K562 (cell line): ENCODE data around the gene PTCD3. TPM values are rescaled to one million over a fixed set of nuclear protein-coding genes. Genes with fewer than 3 reads are reported as not detected.

Source experiments
- CREM ChIP-seq: IDR thresholded peaks from 2 replicates; pipeline ENCODE4 v1.6.1; 2014; ENCODE audit warnings: antibody characterized with exemption, low read depth
- EGR1 ChIP-seq: fragments of 450-650 bp; conservative IDR thresholded peaks from 2 replicates; pipeline ENCODE4 v1.6.1; 2017; ENCODE audit warnings: mild to moderate bottlenecking
- ETV5 ChIP-seq: sonication (generic); formaldehyde crosslinking; IDR thresholded peaks from 2 replicates; pipeline ENCODE4 v1.4.0; 2020; ENCODE audit warnings: low read depth, mild to moderate bottlenecking, missing genetic modification reagents
- HDAC2 ChIP-seq: fragments of 450-650 bp; IDR thresholded peaks from 2 replicates; pipeline ENCODE4 v1.6.1; 2016; ENCODE audit warnings: mild to moderate bottlenecking
- HMG20A ChIP-seq: fragments of 450-650 bp; formaldehyde crosslinking; conservative IDR thresholded peaks from 2 replicates; pipeline ENCODE4 v1.4.0; 2020; ENCODE audit warnings: mild to moderate bottlenecking, mixed read lengths
- JUND ChIP-seq, 2 experiments: IDR thresholded peaks; 2 replicates in 1 of 2; 3 replicates in 1 of 2; pipeline ENCODE4 v1.6.1; 2011; ENCODE audit warnings: borderline replicate concordance in 2 of 2, low read depth in 2 of 2, low read length in 2 of 2, improper control_type of control experiment in 1 of 2, missing biosample characterization in 1 of 2, missing genetic modification characterization in 1 of 2, missing genetic modification reagents in 1 of 2
- KLF13 ChIP-seq: fragments of 450-650 bp; IDR thresholded peaks from 2 replicates; pipeline ENCODE4 v1.6.1; 2016; ENCODE audit warnings: missing genetic modification characterization, low read depth, mild to moderate bottlenecking, missing compliant biosample characterization, moderate library complexity, borderline replicate concordance
- NBN ChIP-seq: fragments of 450-650 bp; IDR thresholded peaks from 2 replicates; pipeline ENCODE4 v1.6.1; 2016; ENCODE audit warnings: low read depth, mild to moderate bottlenecking
- TAF7 ChIP-seq: fragments of 450-650 bp; IDR thresholded peaks from 2 replicates; pipeline ENCODE4 v1.6.1; 2016; ENCODE audit warnings: missing genetic modification characterization, missing compliant biosample characterization
- ZNF76 ChIP-seq: fragments of 250-450 bp; sonication (Bioruptor Pico); IDR thresholded peaks from 2 replicates; pipeline ENCODE4 v1.4.0; 2020; ENCODE audit warnings: mild to moderate bottlenecking, moderate library complexity, borderline replicate concordance
- polyA plus RNA-seq, 8 experiments: library from polyadenylated mRNA; depleted of rRNA in 4 of 8; stranded (reverse) in 5 of 8; unstranded in 3 of 8; fragments of >200 nt; fragmentation: Nextera tagmentation in 2 of 8; fragmentation: Illumina TruSeq in 1 of 8; extraction: Ambion mirVana in 2 of 8; extraction: Trizol in 1 of 8; gene quantifications; 2 replicates each; pipeline versions ENCODE4 v1.2.1 to v1.2.3, GENCODE V29; 2011 to 2014; ENCODE audit warnings: inconsistent platforms in 1 of 8, missing spikeins in 1 of 8
- total RNA-seq, 7 experiments: library from RNA; depleted of rRNA in 6 of 7; stranded (reverse); fragments of >200 nt in 6 of 7; fragmentation: Illumina TruSeq in 2 of 7; extraction: Trizol in 2 of 7; gene quantifications; 2 replicates each; pipeline versions ENCODE4 v1.2.1 to v1.2.3, GENCODE V29; 2011 to 2021; ENCODE audit warnings: low replicate concordance in 1 of 7
- TF ChIP-seq, protein P1 (sequence below), 2 experiments: fragments of 450-650 bp in 1 of 2; IDR thresholded peaks; 2 replicates each; pipeline ENCODE4 v1.6.1; 2011 to 2017; ENCODE audit warnings: low read depth in 2 of 2, antibody characterized with exemption in 1 of 2, borderline replicate concordance in 1 of 2, low read length in 1 of 2, mild to moderate bottlenecking in 1 of 2, mixed read lengths in 1 of 2; ENCODE audit not compliant: control insufficient read depth in 1 of 2
- TF ChIP-seq, protein P2 (sequence below): sonication (generic); formaldehyde crosslinking; IDR thresholded peaks from 2 replicates; pipeline ENCODE4 v1.8.1; 2023; ENCODE audit warnings: missing genetic modification reagents, mild to moderate bottlenecking, borderline replicate concordance
- TF ChIP-seq, protein P3 (sequence below): fragments of 450-650 bp; formaldehyde crosslinking; IDR thresholded peaks from 2 replicates; pipeline ENCODE4 v1.4.0; 2022; ENCODE audit warnings: mild to moderate bottlenecking, moderate library complexity

PTCD3 gene
- total and polyA plus RNA-seq, 9 of the 15 experiments (the other 6 are each of a cell fraction or from before 2014, with no cell fraction given), result 65.2 to 241 (median 172) TPM

DNA sequence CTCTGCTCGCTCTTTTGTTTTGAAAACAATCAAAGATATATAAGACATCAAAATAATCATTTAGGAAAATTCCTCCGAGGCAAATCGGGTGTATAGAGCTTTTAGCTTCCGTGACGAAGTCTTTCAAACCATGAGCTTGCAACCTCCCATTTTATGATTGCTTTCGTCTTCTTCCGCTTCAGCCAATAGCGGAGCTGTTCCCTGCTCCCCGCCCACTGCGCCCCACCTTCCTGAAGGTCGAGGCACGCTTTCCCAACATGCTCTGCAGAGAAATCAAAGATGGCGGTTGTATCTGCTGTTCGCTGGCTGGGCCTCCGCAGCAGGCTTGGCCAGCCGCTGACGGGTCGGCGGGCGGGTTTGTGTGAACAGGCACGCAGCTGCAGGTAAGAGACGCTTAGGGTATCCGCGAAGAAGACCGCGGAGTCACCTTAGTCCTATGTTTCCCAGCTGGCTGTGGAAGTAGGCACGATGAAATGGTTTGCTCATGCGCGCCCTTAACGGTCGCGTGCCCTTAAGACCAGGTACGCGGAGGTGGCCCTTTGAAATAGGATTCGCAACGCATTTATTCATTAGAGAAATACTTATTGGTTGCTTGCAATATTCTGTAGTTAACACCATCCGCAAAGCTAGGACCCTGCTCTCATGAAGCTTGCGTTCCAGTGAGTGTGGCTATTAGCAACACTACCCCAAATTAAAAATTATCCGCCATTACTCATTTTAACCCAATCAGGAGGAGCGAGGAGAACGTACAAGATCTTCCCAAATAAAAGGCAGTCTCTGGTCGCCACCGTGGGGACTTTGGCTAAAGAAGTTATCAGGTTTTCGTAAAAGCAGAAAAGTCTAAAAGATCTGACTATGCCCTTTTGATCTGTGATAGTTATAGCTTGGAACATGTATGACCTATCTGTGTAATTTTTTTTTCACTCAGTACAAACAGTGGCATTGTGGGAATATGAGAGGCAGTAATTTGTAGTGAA is at the start of gene PTCD3 (continued):
- TF ChIP-seq, protein P1, sequence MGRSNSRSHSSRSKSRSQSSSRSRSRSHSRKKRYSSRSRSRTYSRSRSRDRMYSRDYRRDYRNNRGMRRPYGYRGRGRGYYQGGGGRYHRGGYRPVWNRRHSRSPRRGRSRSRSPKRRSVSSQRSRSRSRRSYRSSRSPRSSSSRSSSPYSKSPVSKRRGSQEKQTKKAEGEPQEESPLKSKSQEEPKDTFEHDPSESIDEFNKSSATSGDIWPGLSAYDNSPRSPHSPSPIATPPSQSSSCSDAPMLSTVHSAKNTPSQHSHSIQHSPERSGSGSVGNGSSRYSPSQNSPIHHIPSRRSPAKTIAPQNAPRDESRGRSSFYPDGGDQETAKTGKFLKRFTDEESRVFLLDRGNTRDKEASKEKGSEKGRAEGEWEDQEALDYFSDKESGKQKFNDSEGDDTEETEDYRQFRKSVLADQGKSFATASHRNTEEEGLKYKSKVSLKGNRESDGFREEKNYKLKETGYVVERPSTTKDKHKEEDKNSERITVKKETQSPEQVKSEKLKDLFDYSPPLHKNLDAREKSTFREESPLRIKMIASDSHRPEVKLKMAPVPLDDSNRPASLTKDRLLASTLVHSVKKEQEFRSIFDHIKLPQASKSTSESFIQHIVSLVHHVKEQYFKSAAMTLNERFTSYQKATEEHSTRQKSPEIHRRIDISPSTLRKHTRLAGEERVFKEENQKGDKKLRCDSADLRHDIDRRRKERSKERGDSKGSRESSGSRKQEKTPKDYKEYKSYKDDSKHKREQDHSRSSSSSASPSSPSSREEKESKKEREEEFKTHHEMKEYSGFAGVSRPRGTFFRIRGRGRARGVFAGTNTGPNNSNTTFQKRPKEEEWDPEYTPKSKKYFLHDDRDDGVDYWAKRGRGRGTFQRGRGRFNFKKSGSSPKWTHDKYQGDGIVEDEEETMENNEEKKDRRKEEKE (IDR thresholded peaks at IDR 0.05; ENCODE audit: borderline replicate concordance in 1 of 2, control insufficient read depth in 1 of 2, low read depth in 2 of 2, low read length in 1 of 2), result peak in 1 of 2 experiments; percentile 96; a peak in 2 of 4 replicates
- peak; percentile 95 for TF ChIP-seq JUND (IDR thresholded peaks at IDR 0.05; ENCODE audit: borderline replicate concordance, low read depth, low read length)
- TF ChIP-seq JUND (tag; IDR thresholded peaks at IDR 0.05; ENCODE audit: borderline replicate concordance, low read depth, low read length), result no peak; the same call in 2 of the 3 replicates
- peak; percentile 65 for TF ChIP-seq EGR1
- 0 out of 2 replicates have a peak, but pooled peaks have one; percentile 46 for TF ChIP-seq NBN
- TF ChIP-seq ZNF76 (CRISPR knock-in tag), result 0 out of 2 replicates have a peak, but pooled peaks have one; percentile 28
- TF ChIP-seq ETV5 (CRISPR knock-in tag), result 0 out of 2 replicates have a peak, but pooled peaks have one; percentile 33
- TF ChIP-seq HDAC2, result peak; percentile 49; the same call in 1 of the 2 replicates
- TF ChIP-seq HMG20A, result no peak
- TF ChIP-seq, protein P2, sequence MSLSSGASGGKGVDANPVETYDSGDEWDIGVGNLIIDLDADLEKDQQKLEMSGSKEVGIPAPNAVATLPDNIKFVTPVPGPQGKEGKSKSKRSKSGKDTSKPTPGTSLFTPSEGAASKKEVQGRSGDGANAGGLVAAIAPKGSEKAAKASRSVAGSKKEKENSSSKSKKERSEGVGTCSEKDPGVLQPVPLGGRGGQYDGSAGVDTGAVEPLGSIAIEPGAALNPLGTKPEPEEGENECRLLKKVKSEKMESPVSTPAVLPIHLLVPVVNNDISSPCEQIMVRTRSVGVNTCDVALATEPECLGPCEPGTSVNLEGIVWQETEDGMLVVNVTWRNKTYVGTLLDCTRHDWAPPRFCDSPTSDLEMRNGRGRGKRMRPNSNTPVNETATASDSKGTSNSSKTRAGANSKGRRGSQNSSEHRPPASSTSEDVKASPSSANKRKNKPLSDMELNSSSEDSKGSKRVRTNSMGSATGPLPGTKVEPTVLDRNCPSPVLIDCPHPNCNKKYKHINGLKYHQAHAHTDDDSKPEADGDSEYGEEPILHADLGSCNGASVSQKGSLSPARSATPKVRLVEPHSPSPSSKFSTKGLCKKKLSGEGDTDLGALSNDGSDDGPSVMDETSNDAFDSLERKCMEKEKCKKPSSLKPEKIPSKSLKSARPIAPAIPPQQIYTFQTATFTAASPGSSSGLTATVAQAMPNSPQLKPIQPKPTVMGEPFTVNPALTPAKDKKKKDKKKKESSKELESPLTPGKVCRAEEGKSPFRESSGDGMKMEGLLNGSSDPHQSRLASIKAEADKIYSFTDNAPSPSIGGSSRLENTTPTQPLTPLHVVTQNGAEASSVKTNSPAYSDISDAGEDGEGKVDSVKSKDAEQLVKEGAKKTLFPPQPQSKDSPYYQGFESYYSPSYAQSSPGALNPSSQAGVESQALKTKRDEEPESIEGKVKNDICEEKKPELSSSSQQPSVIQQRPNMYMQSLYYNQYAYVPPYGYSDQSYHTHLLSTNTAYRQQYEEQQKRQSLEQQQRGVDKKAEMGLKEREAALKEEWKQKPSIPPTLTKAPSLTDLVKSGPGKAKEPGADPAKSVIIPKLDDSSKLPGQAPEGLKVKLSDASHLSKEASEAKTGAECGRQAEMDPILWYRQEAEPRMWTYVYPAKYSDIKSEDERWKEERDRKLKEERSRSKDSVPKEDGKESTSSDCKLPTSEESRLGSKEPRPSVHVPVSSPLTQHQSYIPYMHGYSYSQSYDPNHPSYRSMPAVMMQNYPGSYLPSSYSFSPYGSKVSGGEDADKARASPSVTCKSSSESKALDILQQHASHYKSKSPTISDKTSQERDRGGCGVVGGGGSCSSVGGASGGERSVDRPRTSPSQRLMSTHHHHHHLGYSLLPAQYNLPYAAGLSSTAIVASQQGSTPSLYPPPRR (CRISPR knock-in tag), result no peak
- peak; percentile 59 for TF ChIP-seq CREM
- TF ChIP-seq KLF13, result peak; percentile 31; the same call in 1 of the 2 replicates
- peak; percentile 97 for TF ChIP-seq TAF7 (tag)
- TF ChIP-seq, protein P3, sequence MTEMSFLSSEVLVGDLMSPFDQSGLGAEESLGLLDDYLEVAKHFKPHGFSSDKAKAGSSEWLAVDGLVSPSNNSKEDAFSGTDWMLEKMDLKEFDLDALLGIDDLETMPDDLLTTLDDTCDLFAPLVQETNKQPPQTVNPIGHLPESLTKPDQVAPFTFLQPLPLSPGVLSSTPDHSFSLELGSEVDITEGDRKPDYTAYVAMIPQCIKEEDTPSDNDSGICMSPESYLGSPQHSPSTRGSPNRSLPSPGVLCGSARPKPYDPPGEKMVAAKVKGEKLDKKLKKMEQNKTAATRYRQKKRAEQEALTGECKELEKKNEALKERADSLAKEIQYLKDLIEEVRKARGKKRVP (CRISPR knock-in tag), result no peak
